Neural cell (in vitro differentiated cells): ENCODE data around the gene GLRB. TPM values are rescaled to one million over a fixed set of nuclear protein-coding genes. Genes with fewer than 3 reads are reported as not detected.
"Not testable (repeated sequence)": the region's sequence is repeated elsewhere in the genome, so short reads cannot be mapped to it uniquely, and the experiment has no call there.

ENCODE experiments used
- H2AFZ ChIP-seq: fragments of 200-600, 300-800 bp; sonication (generic), shearing (Covaris generic); 2 replicates; pipeline ENCODE4 v1.6.0; 2014; ENCODE audit warnings: low read depth, mild to moderate bottlenecking, antibody characterized with exemption, low read length, moderate library complexity
- H3F3A ChIP-seq: fragments of 200-600 bp; shearing (Covaris generic); 2 replicates; pipeline ENCODE4 v1.6.1; 2016; ENCODE audit warnings: mild to moderate bottlenecking, moderate library complexity, mixed read lengths, antibody characterized with exemption, low read length; ENCODE audit not compliant: insufficient read depth, poor library complexity, severe bottlenecking
- H3K27ac ChIP-seq: fragments of 200-600, 300-800 bp; sonication (generic), shearing (Covaris generic); 2 replicates; pipeline ENCODE4 v1.5.1; 2014; ENCODE audit warnings: mild to moderate bottlenecking, low read length, moderate library complexity
- H3K27me3 ChIP-seq: fragments of 300-800, 200-600 bp; sonication (generic), shearing (Covaris generic); 2 replicates; pipeline ENCODE4 v1.6.0; 2014; ENCODE audit warnings: mild to moderate bottlenecking, low read depth, low read length, moderate library complexity; ENCODE audit not compliant: insufficient read depth
- H3K36me3 ChIP-seq: fragments of 300-800, 200-600 bp; sonication (generic), shearing (Covaris generic); 2 replicates; pipeline ENCODE4 v1.5.1; 2014; ENCODE audit warnings: mild to moderate bottlenecking, antibody characterized with exemption, low read length, moderate library complexity; ENCODE audit not compliant: insufficient read depth
- H3K4me2 ChIP-seq: fragments of 300-800, 200-600 bp; sonication (generic), shearing (Covaris generic); 2 replicates; pipeline ENCODE4 v1.6.0; 2014; ENCODE audit warnings: mild to moderate bottlenecking, low read length
- H3K4me3 ChIP-seq: fragments of 300-800, 200-600 bp; sonication (generic), shearing (Covaris generic); 2 replicates; pipeline ENCODE4 v1.5.1; 2014; ENCODE audit warnings: mild to moderate bottlenecking, low read length, moderate library complexity
- H3K79me2 ChIP-seq: fragments of 200-600 bp; shearing (Covaris generic); replicated peaks from 2 replicates; pipeline ENCODE4 v1.6.0; 2014; ENCODE audit warnings: mild to moderate bottlenecking, low read length, moderate library complexity; ENCODE audit not compliant: insufficient read depth
- H3K9ac ChIP-seq: fragments of 300-800, 200-600 bp; sonication (generic), shearing (Covaris generic); 2 replicates; pipeline ENCODE4 v1.6.1; 2016; ENCODE audit warnings: mild to moderate bottlenecking, low read length, mixed read lengths
- H3K9me2 ChIP-seq: fragments of 200-600 bp; shearing (Covaris generic); 2 replicates; pipeline ENCODE4 v1.6.1; 2016; ENCODE audit warnings: mild to moderate bottlenecking, low read length, mixed read lengths; ENCODE audit not compliant: insufficient read depth
- H3K9me3 ChIP-seq: fragments of 200-600, 300-800 bp; sonication (generic), shearing (Covaris generic); 2 replicates; pipeline ENCODE4 v1.6.1; 2016; ENCODE audit warnings: mild to moderate bottlenecking, mixed run types, low read length, moderate library complexity, mixed read lengths
- H4K20me1 ChIP-seq: fragments of 200-600 bp; shearing (Covaris generic); 2 replicates; pipeline ENCODE4 v1.6.1; 2016; ENCODE audit warnings: mild to moderate bottlenecking, mixed run types; ENCODE audit not compliant: insufficient read depth
- CTCF ChIP-seq: fragments of 450-650 bp; IDR thresholded peaks from 2 replicates; pipeline ENCODE4 v1.5.1; 2014; ENCODE audit warnings: antibody characterized with exemption, mild to moderate bottlenecking, moderate library complexity; ENCODE audit not compliant: poor library complexity, severe bottlenecking
- EP300 ChIP-seq: fragments of 450-650 bp; conservative IDR thresholded peaks from 2 replicates; pipeline ENCODE4 v1.6.1; 2014; ENCODE audit warnings: antibody characterized with exemption, mild to moderate bottlenecking, moderate library complexity; ENCODE audit not compliant: poor library complexity, severe bottlenecking
- EZH2 ChIP-seq: fragments of 200-600, 300-800 bp; shearing (Covaris generic), sonication (generic); IDR thresholded peaks from 2 replicates; pipeline ENCODE4 v1.6.1; 2014; ENCODE audit warnings: antibody characterized with exemption, low read length, borderline replicate concordance, mild to moderate bottlenecking; ENCODE audit not compliant: insufficient read depth, poor library complexity, severe bottlenecking
- MXI1 ChIP-seq: fragments of 450-650 bp; conservative IDR thresholded peaks from 2 replicates; pipeline ENCODE4 v1.6.1; 2014; ENCODE audit warnings: antibody characterized with exemption, mild to moderate bottlenecking; ENCODE audit not compliant: poor library complexity, severe bottlenecking
- POLR2AphosphoS5 ChIP-seq: IDR thresholded peaks from 2 replicates; pipeline ENCODE4 v1.6.1; 2012
- RAD21 ChIP-seq: fragments of 450-650 bp; conservative IDR thresholded peaks from 2 replicates; pipeline ENCODE4 v1.6.1; 2014; ENCODE audit warnings: antibody characterized with exemption, mild to moderate bottlenecking, moderate library complexity
- REST ChIP-seq: IDR thresholded peaks from 2 replicates; pipeline ENCODE4 v1.6.1; 2012; ENCODE audit warnings: borderline replicate concordance
- SMC3 ChIP-seq: fragments of 450-650 bp; conservative IDR thresholded peaks from 2 replicates; pipeline ENCODE4 v1.6.1; 2014; ENCODE audit warnings: antibody characterized with exemption, mild to moderate bottlenecking, moderate library complexity; ENCODE audit not compliant: poor library complexity
- TAF1 ChIP-seq: IDR thresholded peaks from 2 replicates; pipeline ENCODE4 v1.6.1; 2012; ENCODE audit warnings: low read depth
- polyA plus RNA-seq: library from polyadenylated mRNA; depleted of rRNA; stranded (reverse); fragments of >200 nt; gene quantifications from 2 replicates; pipeline ENCODE4 v1.2.3, GENCODE V29; 2014

GLRB gene
- polyA plus RNA-seq, 1 donor from 2014 or later, result 24.9 TPM

- Histone ChIP-seq H3K36me3 (no peaks in the 10 kb centered on the region), H2AFZ (no peak overlapping the region), H4K20me1 (no peaks in the 10 kb centered on the region), H3K27me3 (no peaks in the 10 kb centered on the region), H3K9me2 (no peaks in the 10 kb centered on the region), H3F3A (no peaks in the 10 kb centered on the region), H3K4me2 (no peak overlapping the region), H3K9me3 (no peaks in the 10 kb centered on the region), H3K4me3 (no peak overlapping the region), H3K79me2 (no peaks in the 10 kb centered on the region), H3K27ac (no peak overlapping the region), H3K9ac (no peak overlapping the region)
- TF ChIP-seq MXI1, result no peak
- peak; percentile 26 for TF ChIP-seq CTCF
- peak; percentile 38 for TF ChIP-seq RAD21
These were observed 96.1 kb downstream of the GLRB start for GRCh38 chr4:157172011-157172410.

GRCh38 chr4:157180268-157180667, 104.3 kb downstream of the GLRB start:
- H3F3A ChIP-seq, H3K9me3 ChIP-seq, H3K79me2 ChIP-seq, H2AFZ ChIP-seq, H4K20me1 ChIP-seq, H3K4me2 ChIP-seq, H3K27ac ChIP-seq, H3K4me3 ChIP-seq, H3K27me3 ChIP-seq, H3K9me2 ChIP-seq, H3K9ac ChIP-seq, H3K36me3 ChIP-seq: not testable (repeated sequence)

GRCh38 chr4:157184300-157184699, 108.3 kb downstream of the GLRB start:
- Histone ChIP-seq H3K9ac (no peak overlapping the region), H3K4me3 (no peak overlapping the region), H2AFZ (no peak overlapping the region), H3K27me3 (no peaks in the 10 kb centered on the region), H3F3A (no peaks in the 10 kb centered on the region), H3K9me2 (no peaks in the 10 kb centered on the region), H3K9me3 (no peaks in the 10 kb centered on the region), H4K20me1 (no peaks in the 10 kb centered on the region), H3K27ac (no peak overlapping the region), H3K4me2 (no peak overlapping the region), H3K36me3 (no peaks in the 10 kb centered on the region), H3K79me2 (no peaks in the 10 kb centered on the region)
- no peak for TF ChIP-seq CTCF
- TF ChIP-seq EZH2, result no peak
- TF ChIP-seq SMC3, result no peak
- TF ChIP-seq TAF1, result no peak
- TF ChIP-seq POLR2AphosphoS5, result no peak
- TF ChIP-seq REST, result no peak
- no peak for TF ChIP-seq RAD21
- no peak for TF ChIP-seq MXI1
- no peak for TF ChIP-seq EP300
